ENCODE data around the gene NFATC3. TPM values are rescaled to one million over a fixed set of nuclear protein-coding genes. Genes with fewer than 3 reads are reported as not detected.

The NFATC3 gene
- 10 to 100 TPM; 24.5 to 45.0 TPM for total RNA-seq

DNA sequence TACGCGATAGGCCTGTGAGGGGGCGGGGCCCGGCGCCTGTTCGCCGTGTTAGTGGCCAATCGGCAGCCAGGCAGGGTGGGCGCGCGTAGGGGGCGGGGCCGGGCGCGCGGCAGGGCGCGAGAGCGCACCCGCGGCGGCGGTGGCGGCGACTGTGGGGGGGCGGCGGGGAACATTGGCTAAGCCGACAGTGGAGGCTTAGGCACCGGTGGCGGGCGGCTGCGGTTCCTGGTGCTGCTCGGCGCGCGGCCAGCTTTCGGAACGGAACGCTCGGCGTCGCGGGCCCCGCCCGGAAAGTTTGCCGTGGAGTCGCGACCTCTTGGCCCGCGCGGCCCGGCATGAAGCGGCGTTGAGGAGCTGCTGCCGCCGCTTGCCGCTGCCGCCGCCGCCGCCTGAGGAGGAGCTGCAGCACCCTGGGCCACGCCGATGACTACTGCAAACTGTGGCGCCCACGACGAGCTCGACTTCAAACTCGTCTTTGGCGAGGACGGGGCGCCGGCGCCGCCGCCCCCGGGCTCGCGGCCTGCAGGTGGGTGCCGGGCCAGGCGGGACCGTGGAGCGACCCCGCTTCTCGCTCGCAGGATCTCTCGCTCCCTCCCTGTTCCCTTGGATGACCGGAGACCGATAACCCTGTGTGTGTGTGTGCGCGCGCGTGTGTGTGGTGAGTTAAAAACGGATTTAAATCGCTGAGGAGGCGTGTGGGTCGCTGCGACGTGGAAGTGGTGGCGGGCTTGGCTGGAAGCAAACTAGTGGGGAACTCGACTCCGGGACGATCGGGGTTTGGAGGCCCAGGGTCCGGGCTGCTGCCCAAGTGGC, at the start of gene NFATC3:
Gene NFATC3, plus strand, starts transcription at position 112 of the 813 bp plus-strand sequence. Its CDS starts 312 bp downstream, at position 424.
- TF ChIP-seq, protein P1, sequence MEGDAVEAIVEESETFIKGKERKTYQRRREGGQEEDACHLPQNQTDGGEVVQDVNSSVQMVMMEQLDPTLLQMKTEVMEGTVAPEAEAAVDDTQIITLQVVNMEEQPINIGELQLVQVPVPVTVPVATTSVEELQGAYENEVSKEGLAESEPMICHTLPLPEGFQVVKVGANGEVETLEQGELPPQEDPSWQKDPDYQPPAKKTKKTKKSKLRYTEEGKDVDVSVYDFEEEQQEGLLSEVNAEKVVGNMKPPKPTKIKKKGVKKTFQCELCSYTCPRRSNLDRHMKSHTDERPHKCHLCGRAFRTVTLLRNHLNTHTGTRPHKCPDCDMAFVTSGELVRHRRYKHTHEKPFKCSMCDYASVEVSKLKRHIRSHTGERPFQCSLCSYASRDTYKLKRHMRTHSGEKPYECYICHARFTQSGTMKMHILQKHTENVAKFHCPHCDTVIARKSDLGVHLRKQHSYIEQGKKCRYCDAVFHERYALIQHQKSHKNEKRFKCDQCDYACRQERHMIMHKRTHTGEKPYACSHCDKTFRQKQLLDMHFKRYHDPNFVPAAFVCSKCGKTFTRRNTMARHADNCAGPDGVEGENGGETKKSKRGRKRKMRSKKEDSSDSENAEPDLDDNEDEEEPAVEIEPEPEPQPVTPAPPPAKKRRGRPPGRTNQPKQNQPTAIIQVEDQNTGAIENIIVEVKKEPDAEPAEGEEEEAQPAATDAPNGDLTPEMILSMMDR (IDR thresholded peaks at IDR 0.05), result no peak
- no peaks in the 10 kb centered on the region for H3K27me3 ChIP-seq
- peaks cover 0 to 54% of the 10 kb centered on the region in 2 donors for H3K4me1 ChIP-seq
- peak within 1 kb of the TSS; percentile 98 to 99 for H3K27ac ChIP-seq
- DNase-seq (ENCODE audit: low spot score), result peak; percentile 99
- H3K9me3 ChIP-seq, result no peaks in the 10 kb centered on the region
- H3K36me3 ChIP-seq, result no peaks in the 10 kb centered on the region
- H3K4me3 ChIP-seq, result peak within 1 kb of the TSS; percentile 67 to 93

DNA sequence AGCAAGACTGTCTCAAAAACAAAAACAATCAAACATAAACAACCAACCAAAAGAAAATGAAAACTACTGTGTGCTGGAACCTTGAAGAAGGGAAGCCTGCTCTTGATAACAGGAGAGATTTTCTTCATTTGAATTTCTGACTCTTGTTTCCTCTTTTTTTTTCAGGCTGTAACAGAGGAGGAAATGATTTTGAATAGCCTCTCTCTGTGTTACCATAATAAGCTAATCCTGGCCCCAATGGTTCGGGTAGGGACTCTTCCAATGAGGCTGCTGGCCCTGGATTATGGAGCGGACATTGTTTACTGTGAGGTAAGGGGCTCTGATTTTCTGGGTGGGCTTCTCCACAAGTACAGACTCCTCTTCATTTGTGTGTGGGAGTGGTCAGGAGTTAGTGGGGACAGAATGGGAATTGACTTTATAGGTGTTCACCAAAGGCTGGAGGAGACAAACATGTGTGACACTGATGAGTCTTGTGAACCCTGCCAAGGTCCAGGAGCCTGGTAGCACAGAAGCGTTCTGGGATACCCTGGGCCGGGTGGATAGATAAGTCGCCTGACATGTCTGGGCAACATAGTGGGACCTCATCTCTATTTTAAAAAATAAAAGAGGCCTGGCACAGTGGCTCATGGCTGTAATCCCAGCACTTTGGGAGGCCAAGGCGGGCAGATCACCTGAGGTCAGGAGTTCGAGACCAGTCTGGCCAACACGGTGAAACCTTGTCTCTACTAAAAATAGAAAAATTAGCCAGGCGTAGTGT, 47.2 kb upstream of the NFATC3 start:
- H3K4me3 ChIP-seq, result no peak overlapping the region
- no peak overlapping the region for H3K27ac ChIP-seq
- no peak for DNase-seq (ENCODE audit: low spot score)
- H3K9me3 ChIP-seq, result no peaks in the 10 kb centered on the region
- no peaks in the 10 kb centered on the region for H3K27me3 ChIP-seq
- H3K36me3 ChIP-seq, result no peaks in the 10 kb centered on the region
- TF ChIP-seq, protein P1 (IDR thresholded peaks at IDR 0.05), result no peak
- no peaks in the 10 kb centered on the region for H3K4me1 ChIP-seq

DNA sequence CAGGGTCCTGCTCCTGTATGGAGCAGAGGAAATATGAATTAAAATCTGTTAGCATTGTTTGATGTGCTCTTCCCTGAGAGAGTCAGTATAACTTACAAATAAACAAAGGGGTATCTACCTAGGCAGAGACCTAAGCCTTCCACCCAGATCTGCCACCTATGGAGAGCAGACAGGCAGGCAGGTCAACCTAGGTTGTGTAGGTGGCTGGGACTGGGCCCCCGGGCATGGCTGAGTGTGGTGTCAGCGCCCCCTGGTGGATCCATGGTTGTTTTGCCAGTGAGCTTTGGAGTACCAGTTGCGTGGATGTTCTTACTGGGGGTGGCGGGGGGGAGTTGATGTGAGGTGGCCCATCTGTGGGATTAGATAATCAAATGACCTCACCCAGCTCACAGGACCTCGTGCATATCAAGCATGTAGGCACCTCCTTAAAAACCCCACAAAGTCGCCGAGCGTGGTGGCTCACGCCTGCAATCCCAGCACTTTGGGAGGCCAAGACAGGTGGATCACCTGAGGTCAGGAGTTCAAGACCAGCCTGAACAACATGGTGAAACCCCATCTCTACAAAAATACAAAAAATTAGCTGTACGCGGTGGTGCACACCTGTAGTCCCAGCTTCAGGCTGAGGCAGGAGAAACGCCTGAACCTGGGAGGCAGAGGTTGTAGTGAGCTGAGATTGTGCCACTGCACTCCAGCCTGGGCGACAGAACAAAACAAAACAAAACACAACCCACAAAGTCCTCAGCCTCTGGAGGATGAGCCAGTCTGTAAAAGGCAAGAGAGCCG, 44.5 kb upstream of the NFATC3 start:
- Histone ChIP-seq H3K4me1 (no peaks in the 10 kb centered on the region), H3K9me3 (no peaks in the 10 kb centered on the region), H3K27me3 (no peaks in the 10 kb centered on the region), H3K4me3 (no peak overlapping the region), H3K36me3 (no peaks in the 10 kb centered on the region), H3K27ac (no peak overlapping the region)
- TF ChIP-seq, protein P1 (IDR thresholded peaks at IDR 0.05), result peak; percentile 78 to 92
- peak; percentile 80 for DNase-seq (ENCODE audit: low spot score)

DNA sequence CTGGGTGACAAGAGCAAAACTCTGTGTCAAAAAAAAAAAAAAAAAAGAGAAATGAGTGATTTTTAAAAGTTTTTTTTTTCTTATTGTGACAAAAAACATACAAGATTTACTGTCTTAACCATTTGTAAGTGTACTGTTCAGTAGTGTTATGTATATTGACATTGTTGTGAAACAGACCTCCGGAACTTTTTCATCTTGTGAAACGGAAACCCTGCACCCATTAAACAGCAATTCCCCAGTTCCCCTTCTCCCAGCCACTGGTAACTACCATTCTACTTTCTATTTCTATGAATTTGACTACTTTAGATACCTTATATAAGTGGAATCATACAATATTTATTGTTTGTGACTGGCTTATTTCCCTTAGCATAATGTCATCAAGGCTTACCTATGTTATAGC, 43.4 kb upstream of the NFATC3 start:
- Histone ChIP-seq H3K27ac (no peak overlapping the region), H3K4me3 (no peak overlapping the region), H3K9me3 (no peaks in the 10 kb centered on the region), H3K36me3 (no peaks in the 10 kb centered on the region), H3K4me1 (no peaks in the 10 kb centered on the region), H3K27me3 (no peaks in the 10 kb centered on the region)
- TF ChIP-seq, protein P1 (IDR thresholded peaks at IDR 0.05), result no peak
- DNase-seq (ENCODE audit: low spot score), result no peak

DNA sequence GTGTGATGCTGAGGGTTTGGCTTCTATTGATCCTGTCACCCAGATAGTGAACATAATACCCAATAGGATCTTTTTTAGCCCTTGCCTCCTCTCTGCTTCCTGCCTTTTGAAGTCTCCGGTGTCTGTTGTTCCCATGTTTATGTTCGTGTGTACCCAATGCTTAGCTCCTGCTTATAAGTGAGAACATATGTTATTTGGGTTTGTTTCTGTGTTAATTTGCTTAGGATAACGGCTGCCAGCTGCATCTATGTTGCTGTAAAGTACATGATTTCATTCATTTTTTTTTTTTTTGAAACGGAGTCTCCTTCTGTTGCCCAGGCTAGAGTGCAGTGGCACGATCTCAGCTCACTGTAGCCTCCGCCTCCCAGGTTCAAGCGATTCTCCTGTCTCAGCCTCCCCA, 39.1 kb upstream of the NFATC3 start:
- Histone ChIP-seq H3K9me3 (no peaks in the 10 kb centered on the region), H3K4me3 (no peak overlapping the region), H3K27ac (no peak overlapping the region), H3K36me3 (peaks cover 10% of the 10 kb centered on the region), H3K4me1 (no peaks in the 10 kb centered on the region), H3K27me3 (no peaks in the 10 kb centered on the region)
- TF ChIP-seq, protein P1 (IDR thresholded peaks at IDR 0.05), result no peak
- no peak for DNase-seq (ENCODE audit: low spot score)
